ENCODE data around the gene GM2A. TPM values are rescaled to one million over a fixed set of nuclear protein-coding genes. Genes with fewer than 3 reads are reported as not detected.

GM2A gene
- total RNA-seq, 3 donors from 2014 or later, result 22.0 to 32.1 (median 30.9) TPM

DNA sequence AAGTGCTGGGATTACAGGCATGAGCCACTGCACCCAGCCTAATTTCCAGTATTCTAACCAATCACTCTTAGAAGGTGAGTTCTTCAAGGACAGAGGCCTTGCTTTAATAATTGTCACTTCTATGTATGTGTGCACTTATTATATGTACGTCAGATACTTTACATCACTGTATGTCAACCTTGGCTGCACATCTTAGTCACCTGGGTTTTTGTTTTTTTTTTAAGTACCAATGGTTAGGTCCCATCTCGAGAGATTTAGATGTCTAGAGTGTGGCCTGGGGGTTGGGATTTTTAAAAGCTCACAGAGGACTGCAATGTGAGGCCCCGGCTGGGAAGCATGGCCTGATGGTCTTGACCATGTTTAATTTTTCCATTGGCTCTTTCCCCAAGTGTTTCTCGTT is 9.9 kb upstream of the GM2A start:
- intact Hi-C loops (cut with DNase I, micrococcal nuclease), result loop anchor here in 1 of 2 donors (10.0 kb wide), 1 partner anchor 118 kb away; no protein-coding TSS in a partner anchor
- TF ChIP-seq, protein P1, sequence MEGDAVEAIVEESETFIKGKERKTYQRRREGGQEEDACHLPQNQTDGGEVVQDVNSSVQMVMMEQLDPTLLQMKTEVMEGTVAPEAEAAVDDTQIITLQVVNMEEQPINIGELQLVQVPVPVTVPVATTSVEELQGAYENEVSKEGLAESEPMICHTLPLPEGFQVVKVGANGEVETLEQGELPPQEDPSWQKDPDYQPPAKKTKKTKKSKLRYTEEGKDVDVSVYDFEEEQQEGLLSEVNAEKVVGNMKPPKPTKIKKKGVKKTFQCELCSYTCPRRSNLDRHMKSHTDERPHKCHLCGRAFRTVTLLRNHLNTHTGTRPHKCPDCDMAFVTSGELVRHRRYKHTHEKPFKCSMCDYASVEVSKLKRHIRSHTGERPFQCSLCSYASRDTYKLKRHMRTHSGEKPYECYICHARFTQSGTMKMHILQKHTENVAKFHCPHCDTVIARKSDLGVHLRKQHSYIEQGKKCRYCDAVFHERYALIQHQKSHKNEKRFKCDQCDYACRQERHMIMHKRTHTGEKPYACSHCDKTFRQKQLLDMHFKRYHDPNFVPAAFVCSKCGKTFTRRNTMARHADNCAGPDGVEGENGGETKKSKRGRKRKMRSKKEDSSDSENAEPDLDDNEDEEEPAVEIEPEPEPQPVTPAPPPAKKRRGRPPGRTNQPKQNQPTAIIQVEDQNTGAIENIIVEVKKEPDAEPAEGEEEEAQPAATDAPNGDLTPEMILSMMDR (IDR thresholded peaks at IDR 0.05), result no peak
- no peak for DNase-seq
- ATAC-seq, result no peak
- Histone ChIP-seq H3K9me3 (no peaks in the 10 kb centered on the region), H3K4me1 (ENCODE audit: low read depth) (no peaks in the 10 kb centered on the region), H3K4me3 (no peak overlapping the region), H3K36me3 (ENCODE audit: low read depth) (no peaks in the 10 kb centered on the region)

DNA sequence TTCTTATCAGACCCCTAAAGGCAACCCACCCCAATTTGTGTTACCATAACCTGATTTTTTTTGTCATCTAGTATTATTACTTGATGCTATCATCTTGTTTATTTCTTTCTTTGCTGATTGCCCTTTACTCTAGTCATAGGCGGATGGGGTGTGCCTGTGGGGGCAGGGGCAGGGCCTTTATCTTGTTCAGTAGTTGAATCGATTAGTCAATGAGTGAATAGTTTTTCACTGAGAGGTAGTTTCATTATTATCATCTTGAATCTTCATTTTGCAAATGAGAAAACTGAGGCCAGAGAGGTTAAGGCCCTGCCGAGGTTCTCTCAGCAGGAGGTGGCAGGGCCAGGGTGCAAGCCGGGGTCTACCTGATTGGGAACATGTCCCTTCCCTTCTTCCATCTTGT is 9.4 kb upstream of the GM2A start:
- Histone ChIP-seq H3K4me3 (no peak overlapping the region), H3K4me1 (ENCODE audit: low read depth) (no peaks in the 10 kb centered on the region), H3K36me3 (ENCODE audit: low read depth) (no peaks in the 10 kb centered on the region), H3K9me3 (no peaks in the 10 kb centered on the region)
- no peak for DNase-seq
- ATAC-seq, result no peak
- TF ChIP-seq, protein P1 (IDR thresholded peaks at IDR 0.05), result no peak
- intact Hi-C loops (cut with DNase I, micrococcal nuclease), result loop anchor here in 1 of 2 donors (10.0 kb wide), 1 partner anchor 119 kb away; no protein-coding TSS in a partner anchor

DNA sequence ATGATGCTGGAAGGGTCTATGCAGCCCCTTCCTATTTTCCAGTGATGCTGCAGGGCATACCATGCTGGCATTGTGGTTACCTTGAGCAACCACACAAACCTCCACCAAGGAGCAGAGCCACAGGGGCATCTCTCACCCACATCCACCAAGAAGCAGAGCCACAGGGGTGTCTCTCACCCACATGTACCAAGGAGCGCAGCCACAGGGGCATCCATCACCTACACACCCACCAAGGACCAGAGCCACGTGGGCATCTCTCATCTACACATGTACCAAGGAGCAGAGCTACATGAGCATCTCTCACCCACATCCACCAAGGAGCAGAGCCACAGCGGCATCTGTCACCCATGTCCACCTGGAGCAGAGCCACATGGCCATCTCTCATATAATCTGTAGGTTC is 8.8 kb upstream of the GM2A start:
- ATAC-seq (no peak), DNase-seq (no peak)
- Histone ChIP-seq H3K4me1 (ENCODE audit: low read depth) (no peaks in the 10 kb centered on the region), H3K9me3 (no peaks in the 10 kb centered on the region), H3K4me3 (no peak overlapping the region), H3K36me3 (ENCODE audit: low read depth) (no peaks in the 10 kb centered on the region)
- intact Hi-C loops (cut with DNase I, micrococcal nuclease), result loop anchor here in 1 of 2 donors (10.0 kb wide), 1 partner anchor 119 kb away; no protein-coding TSS in a partner anchor
- TF ChIP-seq, protein P1 (IDR thresholded peaks at IDR 0.05), result no peak

DNA sequence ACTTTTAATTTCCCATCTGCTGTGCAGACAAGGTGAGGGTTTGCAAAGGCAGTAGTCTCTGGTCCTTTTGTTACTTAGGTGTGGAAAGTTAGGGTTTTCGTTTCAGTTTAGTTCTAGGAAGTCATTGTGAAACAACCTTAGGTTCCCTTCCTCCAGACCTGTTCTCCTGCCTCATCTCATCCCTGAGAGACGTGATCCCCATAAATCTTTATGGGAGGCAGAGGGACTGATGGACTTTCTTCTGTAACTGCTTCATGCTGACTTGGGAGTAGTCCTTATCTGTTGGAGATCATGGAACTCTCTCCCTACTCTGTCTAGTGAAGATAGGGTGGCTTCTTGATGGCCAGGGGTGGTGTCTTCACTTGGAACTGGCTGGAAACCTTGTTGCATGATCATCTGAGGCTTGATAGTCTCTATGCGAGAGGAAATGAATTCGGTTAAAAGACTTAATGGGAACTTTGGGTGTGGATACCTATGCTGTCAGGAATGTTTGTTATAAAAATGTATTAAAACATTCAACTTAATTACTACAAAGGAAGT is 7.2 kb upstream of the GM2A start:
- Histone ChIP-seq H3K9me3 (no peaks in the 10 kb centered on the region), H3K36me3 (ENCODE audit: low read depth) (no peaks in the 10 kb centered on the region), H3K4me1 (ENCODE audit: low read depth) (no peaks in the 10 kb centered on the region), H3K4me3 (no peak overlapping the region)
- ATAC-seq, result no peak
- DNase-seq, result no peak
- intact Hi-C loops (cut with DNase I, micrococcal nuclease), result loop anchor here in 1 of 2 donors (10.0 kb wide), 1 partner anchor 121 kb away; no protein-coding TSS in a partner anchor
- TF ChIP-seq, protein P1 (IDR thresholded peaks at IDR 0.05), result no peak

DNA sequence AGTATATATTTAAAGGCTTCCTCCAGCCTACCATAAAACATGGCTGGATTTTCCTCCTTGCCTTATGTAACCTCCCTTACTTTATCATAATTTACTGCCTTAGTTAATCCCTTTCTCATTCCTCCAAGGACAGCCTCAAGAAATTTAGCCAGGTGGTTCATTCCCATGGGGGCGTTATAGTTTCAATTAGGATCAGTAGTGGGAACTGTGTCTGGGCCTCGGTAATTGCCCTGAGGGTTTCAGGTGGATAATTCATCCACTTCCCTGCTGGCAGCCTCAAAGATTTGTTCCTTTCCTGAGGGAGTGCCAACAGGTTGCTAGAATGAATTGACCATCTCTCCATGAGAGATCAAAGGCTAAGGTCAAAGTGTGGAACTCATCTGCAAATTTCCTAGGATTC is 4.3 kb upstream of the GM2A start:
- intact Hi-C loops (cut with DNase I, micrococcal nuclease), result loop anchor here in 1 of 2 donors (10.0 kb wide), 1 partner anchor 124 kb away; no protein-coding TSS in a partner anchor
- ATAC-seq, result no peak
- TF ChIP-seq, protein P1 (IDR thresholded peaks at IDR 0.05), result no peak
- DNase-seq, result no peak
- no peaks in the 10 kb centered on the region for H3K4me1 ChIP-seq (ENCODE audit: low read depth)
- H3K4me3 ChIP-seq, result no peak overlapping the region
- H3K9me3 ChIP-seq, result no peaks in the 10 kb centered on the region
- H3K36me3 ChIP-seq (ENCODE audit: low read depth), result no peaks in the 10 kb centered on the region
